ENCODE results near the gene ZBTB48. TPM values are rescaled to one million over a fixed set of nuclear protein-coding genes. Genes with fewer than 3 reads are reported as not detected.
"Not testable (repeated sequence)": the region's sequence is repeated elsewhere in the genome, so short reads cannot be mapped to it uniquely, and the experiment has no call there.

The ZBTB48 gene
- total RNA-seq, 1 experiment from 2014 or later: 18.9 TPM

GRCh38 chr1:6632588-6633514, 53.1 kb downstream of the ZBTB48 start:
- no peak for DNase-seq (ENCODE audit: low read depth)

DNA sequence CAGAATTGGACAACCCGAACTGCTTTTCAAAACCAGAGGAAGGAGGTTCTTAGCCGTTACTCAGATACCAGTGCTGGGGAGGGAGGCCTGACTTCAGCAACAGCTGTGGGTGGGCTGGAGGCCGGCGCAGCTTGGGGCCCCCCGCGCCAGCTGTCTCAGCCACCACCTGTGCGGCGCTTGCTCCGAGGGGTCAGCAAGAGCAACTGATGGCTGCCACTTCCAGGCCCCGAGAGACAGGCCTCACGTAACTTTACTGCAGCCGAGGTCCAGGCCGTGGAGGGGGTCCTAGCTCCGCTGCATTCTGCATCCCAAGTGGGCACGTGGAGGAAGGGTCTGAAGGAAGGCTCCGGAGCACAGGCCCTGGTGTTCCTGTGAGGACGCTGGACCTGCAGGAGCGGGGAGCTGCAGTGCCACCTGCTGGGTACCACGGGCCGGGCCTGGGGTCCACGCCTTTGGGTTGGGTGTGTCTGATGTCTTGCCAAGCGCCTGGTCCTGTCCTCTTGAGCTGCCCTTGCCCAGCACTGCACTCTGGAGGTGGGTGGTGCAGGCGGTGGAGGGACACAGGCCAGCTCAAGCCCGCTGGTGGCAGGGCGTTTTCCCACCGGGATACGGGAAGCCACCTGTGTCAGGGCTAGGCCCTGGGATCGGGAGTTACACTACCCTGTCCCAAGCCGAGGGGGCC, 54.7 kb downstream of the ZBTB48 start:
- DNase-seq (ENCODE audit: low read depth): peak; percentile 60

GRCh38 chr1:6635161-6635909, 55.5 kb downstream of the ZBTB48 start:
- DNase-seq (ENCODE audit: low read depth): no peak

DNA sequence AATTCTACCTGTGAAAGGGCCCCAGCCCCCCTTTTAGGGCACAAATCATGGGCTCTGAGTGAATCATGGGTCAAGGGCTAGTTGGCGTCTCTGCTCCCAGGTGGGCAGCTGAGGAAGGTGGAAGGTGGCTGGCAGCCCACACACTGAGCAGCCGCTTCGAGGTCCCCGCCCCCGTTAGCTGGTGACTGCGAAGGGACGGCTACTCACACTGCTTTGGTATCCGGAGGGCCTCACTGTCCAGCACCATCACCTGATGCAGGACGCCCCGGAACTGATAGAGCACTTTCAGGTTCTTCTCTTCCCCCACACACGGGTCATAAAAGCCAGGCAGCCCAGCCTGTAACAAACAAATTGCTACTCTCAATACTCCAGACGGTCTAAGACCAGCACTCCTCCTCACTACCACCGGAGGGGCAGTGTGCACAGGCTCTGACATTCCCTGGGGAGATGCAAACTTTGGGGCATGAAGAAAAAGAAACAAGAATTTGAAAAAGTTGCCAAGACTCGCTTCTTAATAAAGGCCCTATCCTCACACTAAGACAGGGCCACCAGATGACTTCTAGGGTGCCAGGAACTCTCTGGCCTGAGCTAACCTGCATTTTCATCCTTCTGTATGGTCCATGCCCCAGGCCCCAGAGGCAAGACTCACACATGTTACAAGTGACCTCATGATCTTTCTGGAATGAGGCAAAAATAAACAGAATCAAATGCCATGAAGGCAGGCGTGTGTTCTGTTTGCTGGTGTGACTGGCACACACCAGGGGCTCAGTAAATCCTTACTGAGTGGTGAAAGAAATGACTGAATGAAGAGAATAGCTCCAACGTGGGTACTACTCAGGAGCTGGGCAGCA, 56.3 kb downstream of the ZBTB48 start:
- DNase-seq (ENCODE audit: low read depth): no peak

DNA sequence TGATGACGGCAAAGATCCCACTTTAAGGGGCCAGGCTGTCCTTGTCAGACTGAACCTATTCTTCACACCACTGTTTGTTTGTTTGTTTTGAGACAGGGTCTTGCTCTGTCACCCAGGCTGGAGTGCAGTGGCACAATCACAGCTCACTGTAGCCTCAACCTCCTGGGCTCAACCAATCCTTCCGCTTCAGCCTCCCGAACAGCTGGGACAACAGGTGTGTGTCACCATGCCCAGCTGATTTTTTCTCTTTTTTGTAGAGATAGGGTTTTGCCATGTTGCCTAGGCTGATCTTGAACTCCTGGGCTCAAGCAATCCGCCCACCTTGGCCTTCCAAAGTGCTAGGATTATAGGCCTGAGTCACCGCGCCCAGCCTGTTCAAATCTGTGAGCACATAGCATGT, 57.0 kb downstream of the ZBTB48 start:
- not testable (repeated sequence) for DNase-seq (ENCODE audit: low read depth)

GRCh38 chr1:6637770-6638169, 58.0 kb downstream of the ZBTB48 start:
- no peak for DNase-seq (ENCODE audit: low read depth)

DNA sequence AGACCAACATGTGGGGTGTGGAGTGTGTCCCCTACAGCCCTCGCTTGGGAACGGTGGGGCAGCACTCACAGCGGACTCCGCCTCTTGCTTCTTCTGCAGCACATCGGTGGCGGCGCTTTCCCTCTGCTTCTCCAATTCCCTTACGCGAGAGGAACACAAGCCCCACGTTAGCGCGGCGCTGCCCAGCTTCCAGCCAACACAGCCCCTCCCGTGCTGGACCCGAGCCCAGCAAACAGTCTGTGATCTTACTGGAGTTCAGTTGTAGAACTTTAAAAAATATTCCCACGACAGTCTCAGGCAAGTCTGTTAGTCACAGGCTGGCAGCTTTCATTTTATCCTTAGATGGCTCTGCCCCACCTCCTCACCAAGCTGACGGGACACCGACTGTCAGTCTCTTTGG, 58.4 kb downstream of the ZBTB48 start:
- no peak for DNase-seq (ENCODE audit: low read depth)

Other genes starting within 250 kb of the ZBTB48 start
- gene ACOT7, start 186.2 kb upstream of the ZBTB48 start, total RNA-seq (2014; rRNA removed; shearing (Covaris generic)): 41.9 and 45.1 TPM in 2 replicates
- gene HES2, start 160.1 kb upstream of the ZBTB48 start, total RNA-seq (2014; rRNA removed; shearing (Covaris generic)): 0.27 TPM in 1 of 2 replicates, not detected in the other
- not detected in 2 replicates for gene ESPN, start 155.2 kb upstream of the ZBTB48 start, total RNA-seq (2014; rRNA removed; shearing (Covaris generic))
- gene TNFRSF25, start 113.8 kb upstream of the ZBTB48 start, total RNA-seq (2014; rRNA removed; shearing (Covaris generic)): 2.0 and 3.5 TPM in 2 replicates
- 8.1 and 8.4 TPM in 2 replicates for gene PLEKHG5, start 88.3 kb upstream of the ZBTB48 start, total RNA-seq (2014; rRNA removed; shearing (Covaris generic))
- 29.9 and 42.1 TPM in 2 replicates for gene NOL9, start 25.5 kb upstream of the ZBTB48 start, total RNA-seq (2014; rRNA removed; shearing (Covaris generic))
- not detected in 2 replicates for gene TAS1R1, start 24.7 kb upstream of the ZBTB48 start, total RNA-seq (2014; rRNA removed; shearing (Covaris generic))
- gene KLHL21, start 22.9 kb downstream of the ZBTB48 start, total RNA-seq (2014; rRNA removed; shearing (Covaris generic)): 48.2 and 48.7 TPM in 2 replicates
- gene PHF13, start 33.7 kb downstream of the ZBTB48 start, total RNA-seq (2014; rRNA removed; shearing (Covaris generic)): 13.6 and 17.0 TPM in 2 replicates
- 14.9 and 27.2 TPM in 2 replicates for gene THAP3, start 44.9 kb downstream of the ZBTB48 start, total RNA-seq (2014; rRNA removed; shearing (Covaris generic))
- 45.7 and 48.3 TPM in 2 replicates for gene DNAJC11, start 121.8 kb downstream of the ZBTB48 start, total RNA-seq (2014; rRNA removed; shearing (Covaris generic))
- gene CAMTA1, start 205.5 kb downstream of the ZBTB48 start, total RNA-seq (2014; rRNA removed; shearing (Covaris generic)): 76.0 and 105 TPM in 2 replicates

All from Daoy (cell line).